Calu3 (cell line): ENCODE data around the gene KCNT1. TPM values are rescaled to one million over a fixed set of nuclear protein-coding genes. Genes with fewer than 3 reads are reported as not detected.

Source experiments
- BruUV-seq: library from RNA; stranded (reverse); fragments of 400-500 nt; replicated peaks from 2 replicates; lab custom pipeline; 2021; lab: Mats Ljungman, UMichigan
- CTCF ChIA-PET: fragments of 300-600 bp; sonication (Branson Sonifier 250); formaldehyde crosslinking; loops from one replicate; lab custom pipeline; 2022; ENCODE audit warnings: antibody characterized with exemption; lab: Charles Lee
- DNase-seq: peaks from one replicate; pipeline ENCODE4 v3.0.0; 2022
- H3K27ac Mint-ChIP-seq: one replicate; pipeline ENCODE4 v1.8.0; 2022; ENCODE audit warnings: mixed read lengths; ENCODE audit not compliant: unreplicated experiment
- H3K27me3 Mint-ChIP-seq: one replicate; pipeline ENCODE4 v1.8.0; 2022; ENCODE audit warnings: mixed read lengths; ENCODE audit not compliant: unreplicated experiment
- H3K36me3 Mint-ChIP-seq: one replicate; pipeline ENCODE4 v1.8.0; 2022; ENCODE audit warnings: mild to moderate bottlenecking, moderate library complexity, mixed read lengths; ENCODE audit not compliant: insufficient read depth, unreplicated experiment
- H3K4me1 Mint-ChIP-seq: one replicate; pipeline ENCODE4 v1.8.0; 2022; ENCODE audit warnings: mild to moderate bottlenecking, low read depth, mixed read lengths; ENCODE audit not compliant: unreplicated experiment
- H3K4me3 Mint-ChIP-seq: one replicate; pipeline ENCODE4 v1.8.0; 2022; ENCODE audit warnings: mild to moderate bottlenecking, low read depth, moderate library complexity, mixed read lengths; ENCODE audit not compliant: unreplicated experiment
- H3K9me3 Mint-ChIP-seq: one replicate; pipeline ENCODE4 v1.8.0; 2022; ENCODE audit warnings: low read depth, mixed read lengths; ENCODE audit not compliant: unreplicated experiment
- intact Hi-C: fragments of 100-400 bp; cut with micrococcal nuclease; formaldehyde crosslinking; loops from one replicate; pipeline ENCODE4 v1.10.0; 2022; ENCODE audit not compliant: unreplicated experiment
- total RNA-seq: library from RNA; stranded (reverse); gene quantifications from 2 replicates; pipeline ENCODE4 v1.2.3, GENCODE V29; 2022
- TF ChIP-seq, protein P1 (sequence below): fragments of 200-600 bp; IDR thresholded peaks from one replicate; pipeline ENCODE4 v1.8.0; 2022; ENCODE audit warnings: antibody characterized with exemption; ENCODE audit not compliant: unreplicated experiment

KCNT1 gene
- total RNA-seq, 1 experiment from 2014 or later: not detected

DNA sequence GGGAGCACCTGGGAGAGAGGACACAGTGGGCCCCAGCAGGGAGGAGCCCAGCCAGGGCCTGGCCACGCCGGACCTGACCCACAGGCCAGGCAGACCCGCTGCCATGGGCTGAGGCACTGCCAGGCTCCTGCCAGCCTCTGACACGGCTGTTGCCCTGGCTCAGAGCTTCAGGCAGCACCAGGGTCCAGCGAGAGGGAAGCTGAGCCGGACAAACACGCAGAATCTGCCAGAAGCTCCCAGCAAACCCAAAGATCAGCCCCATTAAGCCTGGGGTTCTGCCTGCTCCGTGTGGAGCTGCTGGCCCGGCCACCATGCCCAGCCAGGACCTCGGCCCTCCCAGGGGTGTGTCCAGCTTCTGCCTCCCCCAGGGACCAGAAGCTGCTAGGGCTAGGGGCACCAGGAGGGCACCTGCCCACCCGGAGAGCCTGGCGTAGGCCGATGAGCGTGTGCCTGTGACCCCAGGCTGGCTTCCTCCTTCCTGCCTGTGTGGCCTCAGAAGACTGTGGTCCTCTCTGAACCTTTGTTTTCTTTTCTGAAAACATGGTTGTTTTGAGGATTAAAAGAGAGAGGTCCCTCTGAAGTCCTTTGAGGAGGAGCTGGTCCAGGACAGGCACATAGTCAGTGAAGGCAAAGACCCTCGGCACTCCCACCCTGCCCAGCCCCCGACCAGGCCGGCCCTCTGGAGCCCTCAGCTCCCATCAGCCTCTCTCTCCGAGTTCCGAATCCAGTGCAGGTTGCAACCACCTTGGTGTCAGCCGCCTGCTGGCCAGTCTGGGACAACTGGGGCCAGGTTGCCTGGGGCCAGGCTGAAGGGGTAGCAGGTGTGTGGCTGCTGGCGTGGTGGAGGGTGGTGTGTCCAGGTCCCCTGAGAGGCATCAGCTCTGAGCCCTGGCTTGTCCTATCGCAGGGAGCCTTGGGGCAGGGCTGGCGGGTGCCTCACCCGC, 39.6 kb downstream of the KCNT1 start:
- no peak overlapping the region for H3K27ac Mint-ChIP-seq
- no peaks in the 10 kb centered on the region for H3K9me3 Mint-ChIP-seq
- H3K4me3 Mint-ChIP-seq: no peak overlapping the region
- no peaks in the 10 kb centered on the region for H3K36me3 Mint-ChIP-seq
- DNase-seq: no peak
- TF ChIP-seq, protein P1, sequence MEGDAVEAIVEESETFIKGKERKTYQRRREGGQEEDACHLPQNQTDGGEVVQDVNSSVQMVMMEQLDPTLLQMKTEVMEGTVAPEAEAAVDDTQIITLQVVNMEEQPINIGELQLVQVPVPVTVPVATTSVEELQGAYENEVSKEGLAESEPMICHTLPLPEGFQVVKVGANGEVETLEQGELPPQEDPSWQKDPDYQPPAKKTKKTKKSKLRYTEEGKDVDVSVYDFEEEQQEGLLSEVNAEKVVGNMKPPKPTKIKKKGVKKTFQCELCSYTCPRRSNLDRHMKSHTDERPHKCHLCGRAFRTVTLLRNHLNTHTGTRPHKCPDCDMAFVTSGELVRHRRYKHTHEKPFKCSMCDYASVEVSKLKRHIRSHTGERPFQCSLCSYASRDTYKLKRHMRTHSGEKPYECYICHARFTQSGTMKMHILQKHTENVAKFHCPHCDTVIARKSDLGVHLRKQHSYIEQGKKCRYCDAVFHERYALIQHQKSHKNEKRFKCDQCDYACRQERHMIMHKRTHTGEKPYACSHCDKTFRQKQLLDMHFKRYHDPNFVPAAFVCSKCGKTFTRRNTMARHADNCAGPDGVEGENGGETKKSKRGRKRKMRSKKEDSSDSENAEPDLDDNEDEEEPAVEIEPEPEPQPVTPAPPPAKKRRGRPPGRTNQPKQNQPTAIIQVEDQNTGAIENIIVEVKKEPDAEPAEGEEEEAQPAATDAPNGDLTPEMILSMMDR: no peak
- BruUV-seq: no TSS peak
- peaks cover 55% of the 10 kb centered on the region for H3K27me3 Mint-ChIP-seq
- intact Hi-C loops: no loop called here
- CTCF ChIA-PET: no interaction called here
- no peaks in the 10 kb centered on the region for H3K4me1 Mint-ChIP-seq

DNA sequence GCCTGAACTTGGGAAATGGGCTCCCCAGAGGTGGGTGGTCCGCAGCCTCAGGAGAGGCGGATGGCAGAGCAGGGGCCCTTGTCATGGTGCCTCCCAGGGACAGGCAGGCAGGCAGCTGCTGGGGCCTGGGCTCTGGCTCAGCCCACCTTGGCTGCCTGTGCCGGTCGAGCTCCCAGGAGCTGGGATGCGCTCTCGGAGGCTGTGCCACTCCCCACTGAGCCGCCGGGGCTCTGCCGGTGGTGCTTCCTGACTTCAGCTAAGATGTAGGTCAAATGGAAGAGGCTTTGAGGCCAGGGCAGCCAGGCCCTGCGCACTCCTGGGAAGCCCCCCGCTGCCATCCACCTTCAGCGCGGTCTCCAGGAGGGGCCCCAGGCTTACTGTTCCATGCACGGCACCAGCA, 41.0 kb downstream of the KCNT1 start:
- TF ChIP-seq, protein P1: no peak
- Mint-ChIP-seq H3K4me1 (no peaks in the 10 kb centered on the region), H3K9me3 (no peaks in the 10 kb centered on the region), H3K27ac (no peak overlapping the region), H3K27me3 (peaks cover 56% of the 10 kb centered on the region), H3K4me3 (no peak overlapping the region), H3K36me3 (no peaks in the 10 kb centered on the region)
- CTCF ChIA-PET: no interaction called here
- intact Hi-C loops: no loop called here
- no TSS peak for BruUV-seq
- DNase-seq: no peak

DNA sequence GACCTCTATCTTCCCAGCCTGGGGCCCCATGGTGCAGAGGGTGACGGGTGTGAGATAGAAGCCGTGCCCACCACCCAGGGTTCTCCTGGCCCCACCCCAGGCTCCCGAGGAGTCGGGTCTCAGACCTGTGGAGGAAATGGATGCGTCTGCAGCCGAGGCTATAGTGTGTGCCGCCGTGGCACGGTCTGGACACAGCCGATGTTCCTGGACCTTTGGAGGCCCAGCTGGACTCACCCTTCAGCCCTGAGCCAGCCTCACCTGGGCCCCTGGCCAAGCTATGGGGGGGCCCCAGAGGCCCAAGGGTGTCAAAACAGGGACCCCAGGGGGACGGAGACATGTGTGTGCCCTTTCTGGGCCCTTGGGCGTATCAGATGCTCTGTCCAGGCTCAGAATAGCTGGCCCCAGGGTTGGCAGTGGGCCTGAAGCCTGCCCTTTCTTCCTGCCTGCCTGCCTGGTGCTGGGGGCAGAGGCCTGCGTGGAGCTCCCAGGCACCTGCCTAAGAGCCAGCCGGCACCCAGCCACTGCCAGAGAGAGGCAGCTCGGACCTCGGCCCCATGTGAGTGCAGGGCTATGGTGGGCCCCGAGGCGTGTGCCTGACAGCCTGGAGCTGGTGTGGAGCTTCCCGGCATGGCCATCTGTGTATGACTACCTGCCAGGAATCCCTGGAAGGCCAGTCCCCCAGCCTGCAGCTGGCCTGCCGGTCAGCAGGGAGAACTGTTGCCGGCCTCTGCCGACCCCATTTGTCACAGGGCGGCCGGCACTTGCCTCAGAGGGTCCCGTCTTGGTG, 41.8 kb downstream of the KCNT1 start:
- BruUV-seq: no TSS peak
- intact Hi-C loops: no loop called here
- no peaks in the 10 kb centered on the region for H3K4me1 Mint-ChIP-seq

DNA sequence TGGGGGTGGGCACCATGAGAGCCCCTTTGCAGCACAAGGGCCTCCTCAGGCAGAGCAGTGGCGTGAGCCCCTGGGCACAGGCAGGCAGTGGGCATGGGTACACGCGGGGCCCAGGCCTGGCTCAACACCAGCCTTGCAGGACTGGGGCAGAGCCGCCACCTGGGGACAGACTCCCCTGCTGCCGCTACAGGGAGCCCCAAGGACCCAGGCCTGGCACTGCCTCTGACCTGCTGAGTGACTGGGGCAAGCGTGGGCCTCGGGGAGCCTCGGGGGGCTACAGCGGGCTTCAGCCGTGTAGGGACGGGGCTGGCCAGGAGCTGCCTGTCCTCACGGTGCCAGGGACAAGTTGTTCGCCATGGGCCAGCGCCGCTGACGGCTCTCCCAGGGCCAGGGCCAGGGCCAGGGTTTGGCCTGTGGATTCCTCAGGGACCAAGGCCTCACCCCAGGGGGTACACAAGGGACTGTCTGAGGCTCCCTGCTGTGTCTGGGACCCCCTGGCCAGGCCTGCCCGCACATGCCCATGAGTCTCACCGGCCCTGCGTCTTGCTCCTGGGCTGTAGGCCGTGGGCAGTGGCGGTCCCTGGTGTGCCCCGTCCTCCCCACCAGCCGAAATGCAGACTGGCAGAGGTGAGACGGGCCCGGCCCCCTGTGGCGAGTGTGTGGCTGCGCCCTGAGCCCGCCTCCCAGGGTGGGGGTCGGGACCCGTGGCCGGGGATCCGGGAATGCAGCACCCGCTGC, 42.5 kb downstream of the KCNT1 start:
- DNase-seq: no peak
- TF ChIP-seq, protein P1: no peak
- CTCF ChIA-PET: no interaction called here
- H3K27me3 Mint-ChIP-seq: peaks cover 57% of the 10 kb centered on the region
- no TSS peak for BruUV-seq
- H3K36me3 Mint-ChIP-seq: no peaks in the 10 kb centered on the region
- intact Hi-C loops: no loop called here
- H3K9me3 Mint-ChIP-seq: no peaks in the 10 kb centered on the region
- no peak overlapping the region for H3K4me3 Mint-ChIP-seq
- no peak overlapping the region for H3K27ac Mint-ChIP-seq
- H3K4me1 Mint-ChIP-seq: no peaks in the 10 kb centered on the region

More for the DNA sequence above, 41.8 kb downstream of the KCNT1 start:
- TF ChIP-seq, protein P1: no peak
- H3K9me3 Mint-ChIP-seq: no peaks in the 10 kb centered on the region
- H3K27me3 Mint-ChIP-seq: peaks cover 60% of the 10 kb centered on the region
- H3K27ac Mint-ChIP-seq: no peak overlapping the region
- H3K36me3 Mint-ChIP-seq: no peaks in the 10 kb centered on the region
- CTCF ChIA-PET: no interaction called here
- DNase-seq: no peak
- H3K4me3 Mint-ChIP-seq: no peak overlapping the region
